ENCODE data around the gene FAM13A. TPM values are rescaled to one million over a fixed set of nuclear protein-coding genes. Genes with fewer than 3 reads are reported as not detected.

FAM13A gene
- total and polyA plus RNA-seq, 2 donors (not counting 3 experiments of a cell fraction or from before 2014, with no cell fraction given): 3.3 to 10.5 TPM

DNA sequence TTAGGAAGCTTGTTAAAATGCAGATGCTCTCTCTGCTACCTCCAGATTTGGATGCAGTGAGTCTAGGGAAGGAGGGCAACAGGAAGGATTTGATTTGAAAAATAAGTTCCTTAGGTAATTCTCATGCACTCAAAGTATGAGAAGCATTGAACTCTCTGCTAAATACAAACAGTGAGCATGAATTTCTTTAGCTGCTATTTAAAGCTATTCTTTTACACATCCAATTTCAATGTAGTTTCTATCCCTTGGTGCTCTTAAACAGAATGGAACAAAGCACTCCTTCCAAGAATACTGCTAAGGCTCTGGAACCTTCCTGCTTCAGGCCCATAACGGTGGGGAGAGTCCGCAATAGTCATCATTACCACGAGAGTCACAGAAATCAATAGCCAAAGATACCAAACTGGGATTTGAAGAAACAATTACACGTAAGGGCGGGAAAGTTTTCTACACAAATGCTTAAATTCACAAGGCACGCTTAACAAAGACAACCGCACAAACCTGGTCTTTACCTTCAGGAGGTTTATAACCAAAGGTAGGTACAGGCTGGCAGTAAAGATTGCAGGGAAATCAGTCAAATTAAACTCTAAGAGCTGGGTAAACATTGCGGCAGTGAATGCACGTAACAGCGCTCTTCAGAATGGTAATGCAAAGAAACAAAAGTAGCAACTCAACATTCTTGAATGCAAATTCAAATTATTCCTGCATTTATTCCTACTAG lies 236.1 kb downstream of the FAM13A start:
- H3K79me2 ChIP-seq (ENCODE audit: control insufficient read depth, insufficient read depth, low read length): no peaks in the 10 kb centered on the region
- peaks cover 17% of the 10 kb centered on the region for H3K4me1 ChIP-seq (ENCODE audit: control insufficient read depth, extremely low read depth, insufficient read depth, low read length)
- TF ChIP-seq JUN (IDR thresholded peaks at IDR 0.05; ENCODE audit: borderline replicate concordance, insufficient read depth, insufficient read length, low read depth): no peak
- TF ChIP-seq POLR2AphosphoS5 (IDR thresholded peaks at IDR 0.05; ENCODE audit: insufficient read depth, low read depth, low read length): no peak
- TF ChIP-seq, protein P1, sequence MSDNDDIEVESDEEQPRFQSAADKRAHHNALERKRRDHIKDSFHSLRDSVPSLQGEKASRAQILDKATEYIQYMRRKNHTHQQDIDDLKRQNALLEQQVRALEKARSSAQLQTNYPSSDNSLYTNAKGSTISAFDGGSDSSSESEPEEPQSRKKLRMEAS (IDR thresholded peaks at IDR 0.05; ENCODE audit: insufficient read depth, insufficient read length): no peak
- TF ChIP-seq, protein P2, sequence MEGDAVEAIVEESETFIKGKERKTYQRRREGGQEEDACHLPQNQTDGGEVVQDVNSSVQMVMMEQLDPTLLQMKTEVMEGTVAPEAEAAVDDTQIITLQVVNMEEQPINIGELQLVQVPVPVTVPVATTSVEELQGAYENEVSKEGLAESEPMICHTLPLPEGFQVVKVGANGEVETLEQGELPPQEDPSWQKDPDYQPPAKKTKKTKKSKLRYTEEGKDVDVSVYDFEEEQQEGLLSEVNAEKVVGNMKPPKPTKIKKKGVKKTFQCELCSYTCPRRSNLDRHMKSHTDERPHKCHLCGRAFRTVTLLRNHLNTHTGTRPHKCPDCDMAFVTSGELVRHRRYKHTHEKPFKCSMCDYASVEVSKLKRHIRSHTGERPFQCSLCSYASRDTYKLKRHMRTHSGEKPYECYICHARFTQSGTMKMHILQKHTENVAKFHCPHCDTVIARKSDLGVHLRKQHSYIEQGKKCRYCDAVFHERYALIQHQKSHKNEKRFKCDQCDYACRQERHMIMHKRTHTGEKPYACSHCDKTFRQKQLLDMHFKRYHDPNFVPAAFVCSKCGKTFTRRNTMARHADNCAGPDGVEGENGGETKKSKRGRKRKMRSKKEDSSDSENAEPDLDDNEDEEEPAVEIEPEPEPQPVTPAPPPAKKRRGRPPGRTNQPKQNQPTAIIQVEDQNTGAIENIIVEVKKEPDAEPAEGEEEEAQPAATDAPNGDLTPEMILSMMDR (IDR thresholded peaks at IDR 0.05; ENCODE audit: extremely low read depth in 1 of 2, insufficient read depth in 1 of 2, low read depth in 1 of 2, low read length in 2 of 2): no peak
- no peak for TF ChIP-seq GATA2 (IDR thresholded peaks at IDR 0.05; ENCODE audit: insufficient read depth, insufficient read length, low read depth, low read length)
- TF ChIP-seq POLR2A (IDR thresholded peaks at IDR 0.05; ENCODE audit: low read depth, low read length): no peak
- TF ChIP-seq EZH2 (IDR thresholded peaks at IDR 0.05; ENCODE audit: borderline replicate concordance, low read depth, low read length, severe bottlenecking): no peak
- no peak for TF ChIP-seq FOS (IDR thresholded peaks at IDR 0.05; ENCODE audit: borderline replicate concordance, insufficient read depth, low read length)
- FAIRE-seq (no peak), DNase-seq (ENCODE audit: low read depth, low spot score) (no peak)
- H3K4me3 ChIP-seq (replicated peaks in 1 of 3; ENCODE audit: insufficient read depth in 1 of 3, low read depth in 1 of 3, low read length in 3 of 3): no peak overlapping the region
- no peak overlapping the region for H3K9ac ChIP-seq (replicated peaks; ENCODE audit: extremely low read depth, insufficient read depth, low read length)
- intact Hi-C loops (cut with micrococcal nuclease) (loop anchor here (5.0 kb wide), 2 partner anchors 289 to 336 kb away; no protein-coding TSS in a partner anchor), dilution Hi-C loops (cut with MboI; ENCODE audit: extremely low pct_ligation_motif_present, low sequenced_read_pairs) (loop anchor here (25.0 kb wide), 1 partner anchor 191 kb away; no protein-coding TSS in a partner anchor)
- no TSS peak for BruUV-seq (replicated peaks)
- H4K20me1 ChIP-seq (replicated peaks; ENCODE audit: control insufficient read depth, extremely low read depth, insufficient read depth, low read length): no peaks in the 10 kb centered on the region
- H3K9me3 ChIP-seq (replicated peaks; ENCODE audit: control insufficient read depth, insufficient read depth, low read length): no peaks in the 10 kb centered on the region
- ChIA-PET POLR2A (no interaction called here), CTCF (interaction anchor here (0.9 to 8.7 kb wide), 2 partner anchors 12 to 204 kb away, joined by 3 to 357 read pairs; no protein-coding TSS in a partner anchor)
- no peak overlapping the region for H3K4me2 ChIP-seq (ENCODE audit: insufficient read depth, low read length)
- H3K27ac ChIP-seq (ENCODE audit: insufficient read depth, low read depth, low read length): no peak overlapping the region
- H3K9me1 ChIP-seq (replicated peaks; ENCODE audit: control insufficient read depth, extremely low read depth, insufficient read depth, low read length): no peaks in the 10 kb centered on the region
- H3K27me3 ChIP-seq (ENCODE audit: control insufficient read depth in 2 of 2, insufficient read depth in 2 of 2, low read length in 2 of 2): no peaks in the 10 kb centered on the region
- no peak overlapping the region for H2AFZ ChIP-seq (ENCODE audit: low read depth, low read length)
- H3K36me3 ChIP-seq (ENCODE audit: control insufficient read depth in 2 of 2, extremely low read depth in 1 of 2, insufficient read depth in 2 of 2, low read length in 2 of 2): no peaks in the 10 kb centered on the region
